Effector memory CD4-positive, alpha-beta T cell (primary cell): ENCODE results near the gene DNAH8.

ENCODE experiments used
- DNase-seq, 3 donors: peaks; one replicate each; pipeline ENCODE4 v3.0.0-alpha.2; 2020
- H3K27ac ChIP-seq: 2 replicates; pipeline ENCODE4 v1.7.0; 2013; ENCODE audit warnings: mild to moderate bottlenecking, low read length, moderate library complexity; ENCODE audit not compliant: insufficient read depth, poor library complexity, severe bottlenecking
- H3K27me3 ChIP-seq: replicated peaks from 2 replicates; pipeline ENCODE4 v1.7.0; 2013; ENCODE audit warnings: mild to moderate bottlenecking, low read length; ENCODE audit not compliant: insufficient read depth, control insufficient read depth, poor library complexity, severe bottlenecking
- H3K36me3 ChIP-seq: 2 replicates; pipeline ENCODE4 v1.7.0; 2013; ENCODE audit warnings: mild to moderate bottlenecking, low read length, moderate library complexity; ENCODE audit not compliant: control insufficient read depth, insufficient read depth
- H3K4me1 ChIP-seq: 2 replicates; pipeline ENCODE4 v1.7.0; 2013; ENCODE audit warnings: low read length, mild to moderate bottlenecking; ENCODE audit not compliant: control insufficient read depth, insufficient read depth, poor library complexity, severe bottlenecking
- H3K4me3 ChIP-seq: 2 replicates; pipeline ENCODE4 v1.7.0; 2013; ENCODE audit warnings: low read length, low read depth, mild to moderate bottlenecking; ENCODE audit not compliant: insufficient read depth, poor library complexity, severe bottlenecking
- H3K9me3 ChIP-seq: 2 replicates; pipeline ENCODE4 v1.7.0; 2013; ENCODE audit warnings: mild to moderate bottlenecking, low read length, moderate library complexity; ENCODE audit not compliant: control insufficient read depth

DNAH8 gene

DNA sequence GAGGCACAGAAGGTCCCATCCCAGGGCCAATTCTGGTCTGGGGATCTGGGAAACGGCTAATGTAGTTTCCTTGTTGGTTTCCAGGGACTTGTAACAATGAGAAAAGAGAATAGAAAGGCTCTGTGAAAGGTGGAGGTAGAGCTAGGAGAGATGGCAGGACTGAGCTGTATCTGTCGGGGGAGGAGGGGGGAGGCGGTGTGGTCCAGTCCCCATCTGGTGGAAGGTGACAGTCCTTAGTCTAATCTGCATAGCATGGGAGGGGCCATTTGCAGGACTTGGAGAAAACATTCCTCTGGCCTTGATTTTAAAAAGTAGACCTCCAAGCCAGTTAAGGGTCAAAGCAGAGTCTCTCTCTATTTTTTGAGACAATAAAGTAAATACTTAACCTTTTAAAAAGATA lies 137.1 kb downstream of the DNAH8 start:
- H3K4me1 ChIP-seq: no peaks in the 10 kb centered on the region
- H3K27me3 ChIP-seq: no peaks in the 10 kb centered on the region
- H3K27ac ChIP-seq: no peak overlapping the region
- DNase-seq: no peak
- no peaks in the 10 kb centered on the region for H3K9me3 ChIP-seq
- H3K36me3 ChIP-seq: no peaks in the 10 kb centered on the region
- H3K4me3 ChIP-seq: no peak overlapping the region

DNA sequence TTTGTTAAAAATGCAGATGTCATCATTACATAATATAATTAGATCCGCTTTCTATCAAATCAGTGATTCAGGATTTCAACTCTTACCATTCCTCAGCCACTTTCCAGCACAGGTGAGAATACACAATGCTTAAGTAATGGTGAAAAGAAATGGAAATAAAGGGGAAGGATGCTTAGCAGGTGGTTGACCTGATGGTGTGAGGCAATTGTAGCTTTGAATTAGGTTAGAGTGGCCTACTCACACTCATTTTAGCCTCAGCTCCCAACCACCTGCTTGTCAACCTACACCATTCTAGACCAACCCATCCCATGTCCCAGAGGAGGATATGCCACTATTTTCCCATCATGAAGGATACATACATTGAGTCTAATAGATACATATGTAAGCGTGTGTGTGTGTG lies 138.1 kb downstream of the DNAH8 start:
- no peaks in the 10 kb centered on the region for H3K4me1 ChIP-seq
- no peak overlapping the region for H3K4me3 ChIP-seq
- H3K27ac ChIP-seq: no peak overlapping the region
- H3K27me3 ChIP-seq: no peaks in the 10 kb centered on the region
- H3K36me3 ChIP-seq: no peaks in the 10 kb centered on the region
- DNase-seq: no peak
- H3K9me3 ChIP-seq: no peaks in the 10 kb centered on the region

DNA sequence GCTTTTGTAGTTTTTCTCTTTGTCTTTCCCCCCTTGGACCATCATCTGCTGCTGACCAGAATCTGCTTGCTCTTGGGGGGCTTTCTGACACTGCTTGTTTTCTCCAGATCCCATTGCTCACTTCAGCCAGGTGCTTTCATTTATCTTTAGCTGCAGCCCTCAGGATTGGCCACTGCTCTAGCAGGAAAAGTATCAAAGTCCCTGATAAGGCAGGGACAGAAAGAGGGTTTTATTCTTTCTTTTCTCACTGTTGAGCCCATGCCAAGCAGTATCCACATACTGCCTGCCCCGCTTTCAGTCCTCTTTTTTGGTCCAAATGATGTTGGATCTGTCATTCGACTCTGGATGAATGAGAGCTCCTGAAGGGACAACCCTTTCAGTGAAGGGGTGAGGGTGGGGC lies 141.4 kb downstream of the DNAH8 start:
- Histone ChIP-seq H3K4me3 (no peak overlapping the region), H3K4me1 (no peaks in the 10 kb centered on the region), H3K27me3 (no peaks in the 10 kb centered on the region), H3K27ac (no peak overlapping the region), H3K36me3 (no peaks in the 10 kb centered on the region), H3K9me3 (no peaks in the 10 kb centered on the region)
- DNase-seq: no peak

DNA sequence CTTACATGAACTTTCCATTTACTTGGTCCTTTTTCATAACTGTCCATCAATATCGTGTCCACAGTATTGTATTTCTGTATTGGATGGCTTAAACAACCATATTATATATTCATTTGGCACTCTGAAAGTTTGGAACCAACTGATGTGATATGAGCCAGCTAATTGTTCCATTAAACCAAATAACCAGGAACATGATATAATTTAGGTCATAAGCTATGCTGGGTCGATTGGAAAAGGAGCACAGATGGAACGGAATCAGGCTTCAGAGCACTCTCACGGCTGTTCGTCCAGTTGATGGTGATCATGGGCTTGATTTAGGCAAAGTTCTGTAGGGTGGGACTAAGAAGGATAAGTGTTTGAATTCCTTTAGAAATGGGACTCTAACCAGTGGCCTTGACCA lies 142.7 kb downstream of the DNAH8 start:
- no peak overlapping the region for H3K27ac ChIP-seq
- no peak overlapping the region for H3K4me3 ChIP-seq
- H3K4me1 ChIP-seq: no peaks in the 10 kb centered on the region
- no peaks in the 10 kb centered on the region for H3K36me3 ChIP-seq
- H3K9me3 ChIP-seq: no peaks in the 10 kb centered on the region
- DNase-seq: no peak
- no peaks in the 10 kb centered on the region for H3K27me3 ChIP-seq

DNA sequence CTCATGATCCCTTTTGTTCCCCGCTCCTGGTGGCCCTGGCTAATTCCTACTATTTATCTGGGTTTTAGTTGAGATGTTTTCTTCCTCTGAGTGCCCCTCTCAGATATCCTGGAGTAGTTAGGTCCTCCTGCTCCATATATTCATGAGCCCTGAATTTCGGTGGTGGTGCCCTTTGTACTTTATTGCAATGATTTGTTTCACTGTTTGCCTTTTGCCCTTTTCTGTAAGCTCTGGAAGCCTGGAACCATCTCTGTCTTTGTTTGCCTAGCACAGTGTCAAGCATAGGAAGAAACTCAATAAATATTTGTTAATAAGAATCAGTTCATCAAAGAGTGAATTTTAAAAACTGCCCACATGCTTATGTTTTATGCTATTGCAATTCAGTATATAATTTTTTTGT lies 144.9 kb downstream of the DNAH8 start:
- H3K4me3 ChIP-seq: no peak overlapping the region
- no peaks in the 10 kb centered on the region for H3K27me3 ChIP-seq
- no peak for DNase-seq
- H3K27ac ChIP-seq: no peak overlapping the region
- no peaks in the 10 kb centered on the region for H3K36me3 ChIP-seq
- H3K4me1 ChIP-seq: no peaks in the 10 kb centered on the region
- H3K9me3 ChIP-seq: no peaks in the 10 kb centered on the region

DNA sequence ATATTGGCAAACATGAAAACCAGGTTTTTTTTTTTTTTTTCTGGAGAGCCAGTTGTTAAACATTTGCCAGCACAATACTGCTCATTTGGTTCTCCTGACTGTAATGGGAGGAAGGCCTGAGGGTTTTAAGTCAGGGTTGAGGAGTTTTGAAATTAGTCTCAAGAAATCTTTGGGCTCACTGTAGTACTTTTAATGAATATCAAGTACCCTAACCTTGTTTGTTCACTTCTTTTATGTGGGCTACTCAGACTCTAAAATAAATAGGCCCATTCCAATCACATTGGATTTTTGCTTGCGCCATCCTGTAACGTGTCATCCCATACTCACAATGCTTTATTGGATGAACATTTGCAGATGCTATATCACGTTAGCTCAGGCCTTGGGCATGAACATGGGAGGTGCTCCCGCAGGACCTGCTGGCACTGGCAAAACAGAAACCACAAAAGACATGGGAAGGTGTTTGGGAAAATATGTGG lies 146.9 kb downstream of the DNAH8 start:
- H3K36me3 ChIP-seq: no peaks in the 10 kb centered on the region
- no peaks in the 10 kb centered on the region for H3K4me1 ChIP-seq
- H3K27me3 ChIP-seq: no peaks in the 10 kb centered on the region
- H3K9me3 ChIP-seq: no peaks in the 10 kb centered on the region
- H3K27ac ChIP-seq: no peak overlapping the region
- no peak for DNase-seq
- no peak overlapping the region for H3K4me3 ChIP-seq

DNA sequence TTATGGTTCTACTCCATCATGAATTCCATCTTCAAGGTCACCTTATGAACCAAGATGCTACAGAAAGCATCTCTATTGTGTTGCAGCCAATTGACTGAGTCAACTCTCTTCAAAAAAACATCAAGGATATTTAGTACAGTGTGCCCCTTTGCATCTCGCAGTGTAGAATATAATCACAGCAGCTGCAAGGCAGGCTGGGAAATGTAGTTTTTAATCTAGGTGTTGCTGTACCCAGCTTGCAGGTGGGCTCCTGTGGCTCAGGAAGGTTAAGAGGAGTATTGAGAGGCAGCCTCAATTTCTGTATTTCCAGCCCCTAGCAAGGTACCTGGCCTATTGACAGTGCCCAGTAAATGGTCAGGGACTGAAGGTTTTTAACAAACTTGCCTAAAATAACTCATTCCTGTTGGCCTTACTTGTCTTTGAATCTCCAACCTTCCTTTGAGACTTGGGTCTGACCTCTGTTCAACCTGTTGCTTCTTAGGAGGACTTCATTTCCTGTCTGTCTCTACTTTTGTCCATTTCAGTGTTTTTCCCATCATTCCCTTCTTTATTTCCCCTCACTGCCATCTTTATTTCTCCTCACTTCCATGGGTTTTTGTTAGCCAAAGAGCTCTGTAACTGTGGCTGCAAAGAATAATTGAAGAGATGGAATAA lies 150.5 kb downstream of the DNAH8 start:
- Histone ChIP-seq H3K27me3 (no peaks in the 10 kb centered on the region), H3K27ac (no peak overlapping the region), H3K4me1 (no peaks in the 10 kb centered on the region), H3K9me3 (no peaks in the 10 kb centered on the region), H3K4me3 (no peak overlapping the region), H3K36me3 (no peaks in the 10 kb centered on the region)
- DNase-seq: no peak

DNA sequence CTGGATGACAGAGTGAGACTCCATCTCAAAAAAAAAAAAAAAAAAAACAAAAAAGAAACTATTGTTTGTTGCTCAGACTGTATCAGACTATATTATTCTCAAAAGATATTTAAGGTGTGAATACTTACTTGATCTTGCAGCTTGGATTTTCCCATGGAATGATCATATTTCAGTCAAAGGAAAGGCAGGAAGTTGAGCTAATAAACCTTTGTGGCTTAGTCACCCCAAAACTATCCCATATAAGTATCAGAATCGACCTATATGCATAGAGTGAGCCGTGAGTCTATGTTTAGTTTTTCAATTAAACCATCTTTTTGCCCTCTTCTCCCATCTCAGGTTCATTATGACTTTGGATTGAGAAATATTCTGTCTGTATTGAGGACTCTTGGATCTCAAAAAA lies 152.6 kb downstream of the DNAH8 start:
- DNase-seq: no peak
- Histone ChIP-seq H3K4me3 (no peak overlapping the region), H3K27me3 (no peaks in the 10 kb centered on the region), H3K36me3 (no peaks in the 10 kb centered on the region), H3K4me1 (no peaks in the 10 kb centered on the region), H3K9me3 (no peaks in the 10 kb centered on the region), H3K27ac (no peak overlapping the region)

DNA sequence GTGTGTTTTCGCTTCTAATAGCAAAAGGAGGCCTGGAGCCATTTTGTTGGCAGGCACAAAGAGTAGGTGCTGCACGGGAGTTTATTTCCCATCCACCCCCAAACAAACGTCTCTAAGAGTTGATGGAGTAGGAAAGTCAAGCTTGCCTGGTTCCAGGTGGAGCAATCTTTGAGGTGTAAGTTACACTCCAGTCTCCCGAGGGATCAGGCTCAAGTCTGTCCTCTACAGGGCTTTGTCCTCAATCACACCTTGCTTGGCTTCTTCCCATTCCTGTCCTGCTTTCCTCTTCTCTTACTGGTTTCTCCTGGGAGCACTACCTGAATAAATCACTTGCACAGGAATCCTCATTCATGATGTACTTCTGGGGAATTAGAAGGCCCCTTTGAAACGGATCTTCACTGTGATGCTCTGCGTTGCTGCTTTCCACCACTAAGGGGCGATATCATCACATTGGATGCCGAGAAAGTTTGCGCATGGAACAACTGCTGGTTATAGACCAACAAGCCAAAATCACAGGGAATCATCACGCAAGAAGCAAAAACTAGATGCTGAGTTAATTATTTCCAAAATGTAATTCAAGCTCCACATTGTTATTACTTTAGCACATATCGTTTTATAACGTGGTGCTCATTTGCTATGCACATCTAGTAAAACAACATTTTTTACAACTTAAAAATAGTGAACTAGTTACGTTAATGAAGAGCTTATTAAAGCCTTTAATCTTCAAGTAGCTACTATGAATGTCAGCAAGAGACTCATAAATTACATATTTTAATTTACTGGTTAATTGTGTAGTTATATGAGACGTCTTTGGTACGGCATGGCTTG lies 156.8 kb downstream of the DNAH8 start:
- H3K27me3 ChIP-seq: no peaks in the 10 kb centered on the region
- H3K4me1 ChIP-seq: peaks cover 10% of the 10 kb centered on the region
- H3K9me3 ChIP-seq: no peaks in the 10 kb centered on the region
- no peak overlapping the region for H3K4me3 ChIP-seq
- DNase-seq: peak in 2 of 3 donors; percentile 22 to 41
- H3K27ac ChIP-seq: no peak overlapping the region
- no peaks in the 10 kb centered on the region for H3K36me3 ChIP-seq

DNA sequence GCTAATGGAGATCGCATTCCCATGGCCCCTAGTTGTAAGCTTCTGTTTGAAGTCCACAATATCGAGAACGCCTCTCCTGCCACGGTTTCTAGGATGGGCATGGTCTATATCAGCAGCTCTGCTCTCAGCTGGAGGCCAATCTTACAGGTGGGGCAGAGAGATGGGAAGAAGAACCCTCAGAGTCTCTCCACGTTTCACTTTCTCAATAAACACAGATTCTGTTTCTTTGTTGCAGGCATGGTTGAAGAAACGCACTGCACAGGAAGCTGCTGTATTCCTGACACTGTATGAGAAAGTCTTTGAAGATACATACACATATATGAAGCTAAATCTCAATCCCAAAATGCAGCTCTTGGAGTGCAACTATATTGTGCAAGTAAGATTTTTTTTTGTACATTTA lies 157.9 kb downstream of the DNAH8 start:
- Histone ChIP-seq H3K4me3 (no peak overlapping the region), H3K36me3 (no peaks in the 10 kb centered on the region), H3K9me3 (no peaks in the 10 kb centered on the region), H3K4me1 (peaks cover 14% of the 10 kb centered on the region), H3K27ac (no peak overlapping the region), H3K27me3 (no peaks in the 10 kb centered on the region)
- DNase-seq: no peak
